HepG2 (cell line): ENCODE results near the gene SSTR5. TPM values are rescaled to one million over a fixed set of nuclear protein-coding genes. Genes with fewer than 3 reads are reported as not detected.

Source experiments
- ATAC-seq: fragments of 200-7000 bp; cut with Tn5 transposase; 3 replicates; pipeline ENCODE4 v1.9.1; 2020; ENCODE audit warnings: mild to moderate bottlenecking, moderate library complexity
- BruUV-seq: library from RNA; stranded (reverse); fragments of 400-500 nt; replicated peaks from 2 replicates; lab custom pipeline; 2021; lab: Mats Ljungman, UMichigan
- CTCF ChIA-PET: fragments of 300-600 bp; formaldehyde crosslinking; extraction: SDS; loops from one replicate; lab custom pipeline; 2021; ENCODE audit warnings: low total read pairs, inconsistent platforms, low intra/inter-chr PET ratio; lab: Yijun Ruan, JAX
- POLR2A ChIA-PET: fragments of 350-600 bp; sonication (Branson Sonifier 250); formaldehyde crosslinking; loops from one replicate; lab custom pipeline; 2020; ENCODE audit warnings: antibody characterized with exemption, inconsistent platforms; lab: Yijun Ruan, JAX
- DNase-seq: peaks from one replicate; pipeline ENCODE4 v3.0.0-alpha.2; 2015; ENCODE audit warnings: low spot score
- FAIRE-seq: peaks from 3 replicates; lab custom pipeline; 2011; peaks lifted over from hg19 to GRCh38; lab: Jason Lieb, UNC
- H2AFZ ChIP-seq: one replicate; pipeline ENCODE4 v1.6.1; 2011; ENCODE audit warnings: low read length, inconsistent platforms
- H3K27ac ChIP-seq: fragments of 300-600 bp; 3 replicates; pipeline ENCODE4 v1.8.0; 2011; ENCODE audit warnings: mixed run types, mild to moderate bottlenecking, mixed read lengths, low read length, inconsistent platforms; ENCODE audit not compliant: insufficient read depth; ENCODE audit errors: extremely low read length
- H3K27me3 ChIP-seq, 2 experiments: fragments of 200-600 bp in 1 of 2; 2 replicates in 1 of 2; 3 replicates in 1 of 2; pipeline versions ENCODE4 v1.6.0 to v1.8.0; 2011; ENCODE audit warnings: low read length in 2 of 2, mild to moderate bottlenecking in 2 of 2, moderate library complexity in 2 of 2, inconsistent platforms in 1 of 2; ENCODE audit not compliant: insufficient read depth in 2 of 2, control insufficient read depth in 1 of 2
- H3K36me3 ChIP-seq, 2 experiments: fragments of 200-600 bp in 1 of 2; replicated peaks in 1 of 2; 2 replicates in 1 of 2; 3 replicates in 1 of 2; pipeline versions ENCODE4 v1.5.1 to v1.8.0; 2011; ENCODE audit warnings: low read length in 2 of 2, inconsistent platforms in 1 of 2; ENCODE audit not compliant: insufficient read depth in 2 of 2, control insufficient read depth in 1 of 2
- H3K4me1 ChIP-seq: 2 replicates; pipeline ENCODE4 v1.5.1; 2012; ENCODE audit warnings: low read length, inconsistent platforms; ENCODE audit not compliant: insufficient read depth
- H3K4me2 ChIP-seq: 2 replicates; pipeline ENCODE4 v1.6.0; 2011; ENCODE audit warnings: low read depth, low read length, inconsistent platforms
- H3K4me3 ChIP-seq, 3 experiments: fragments of 200-600 bp in 1 of 3; sonication (generic), shearing (Covaris generic) in 1 of 3; replicated peaks in 1 of 3; 2 replicates each; pipeline ENCODE4 v1.5.1; 2011 to 2016; ENCODE audit warnings: low read length in 3 of 3, inconsistent platforms in 2 of 3, low read depth in 2 of 3, mild to moderate bottlenecking in 2 of 3, control low read depth in 1 of 3, mixed read lengths in 1 of 3; ENCODE audit not compliant: insufficient read depth in 1 of 3
- H3K79me2 ChIP-seq: one replicate; pipeline ENCODE4 v1.6.1; 2011; ENCODE audit warnings: low read length, inconsistent platforms; ENCODE audit not compliant: insufficient read depth
- H3K9ac ChIP-seq: 2 replicates; pipeline ENCODE4 v1.6.0; 2011; ENCODE audit warnings: mild to moderate bottlenecking, low read depth, low read length, inconsistent platforms; ENCODE audit not compliant: insufficient read depth
- H3K9me3 ChIP-seq: 2 replicates; pipeline ENCODE4 v1.5.1; 2012; ENCODE audit warnings: mild to moderate bottlenecking, low read length
- H4K20me1 ChIP-seq: 2 replicates; pipeline ENCODE4 v1.6.0; 2011; ENCODE audit warnings: inconsistent platforms, mild to moderate bottlenecking, low read length, moderate library complexity; ENCODE audit not compliant: insufficient read depth
- BCL6 ChIP-seq: IDR thresholded peaks from 2 replicates; pipeline ENCODE4 v1.6.1; 2016; ENCODE audit warnings: missing genetic modification reagents, missing compliant biosample characterization
- FOXK2 ChIP-seq: fragments of 450-650 bp; IDR thresholded peaks from 2 replicates; pipeline ENCODE4 v1.6.1; 2016
- HHEX ChIP-seq: IDR thresholded peaks from 2 replicates; pipeline ENCODE4 v1.6.1; 2016; ENCODE audit warnings: control low read depth
- HNRNPH1 ChIP-seq: fragments of 200-400 bp; formaldehyde crosslinking; optimal IDR thresholded peaks from 2 replicates; pipeline ENCODE3; 2017; ENCODE audit warnings: mild to moderate bottlenecking, low read depth, low read length
- RFXANK ChIP-seq: IDR thresholded peaks from 2 replicates; pipeline ENCODE4 v1.6.1; 2016
- SNAPC2 ChIP-seq: sonication (generic); formaldehyde crosslinking; IDR thresholded peaks from 2 replicates; pipeline ENCODE4 v1.8.1; 2022; ENCODE audit warnings: mild to moderate bottlenecking, missing genetic modification reagents
- SP5 ChIP-seq: IDR thresholded peaks from 2 replicates; pipeline ENCODE4 v1.6.1; 2016; ENCODE audit warnings: low read depth, borderline replicate concordance
- TBX3 ChIP-seq: fragments of 450-650 bp; IDR thresholded peaks from 2 replicates; pipeline ENCODE4 v1.6.1; 2017; ENCODE audit warnings: antibody characterized with exemption, mild to moderate bottlenecking, inconsistent platforms, borderline replicate concordance
- ZFP36 ChIP-seq: fragments of 150-350 bp; IDR thresholded peaks from 2 replicates; pipeline ENCODE4 v1.6.1; 2018; ENCODE audit warnings: borderline replicate concordance, low read length, low read depth; ENCODE audit not compliant: partially characterized antibody
- ZNF383 ChIP-seq: sonication (generic); formaldehyde crosslinking; IDR thresholded peaks from 2 replicates; pipeline ENCODE4 v1.4.0; 2020; ENCODE audit warnings: missing genetic modification reagents, mild to moderate bottlenecking, borderline replicate concordance
- ZNF431 ChIP-seq: sonication (generic); formaldehyde crosslinking; IDR thresholded peaks from 2 replicates; pipeline ENCODE4 v1.9.0; 2022; ENCODE audit warnings: missing genetic modification reagents, low read depth, mild to moderate bottlenecking, borderline replicate concordance
- ZNF570 ChIP-seq: sonication (generic); formaldehyde crosslinking; IDR thresholded peaks from 2 replicates; pipeline ENCODE4 v1.4.0; 2020; ENCODE audit warnings: mild to moderate bottlenecking, missing genetic modification reagents, borderline replicate concordance
- WGBS: methylation state at CpG from one replicate; pipeline ENCODE4 v1.1.6; 2017; ENCODE audit warnings: low lambda C conversion rate; 5-methylcytosine and 5-hydroxymethylcytosine counted together
- in situ Hi-C: cut with HindIII; loops from 2 replicates; pipeline ENCODE4 v1.10.0; 2017; ENCODE audit warnings: low pct_unique_long_range_greater_than_20kb; ENCODE audit not compliant: extremely low pct_ligation_motif_present
- intact Hi-C: fragments of 100-400 bp; cut with micrococcal nuclease; formaldehyde crosslinking; loops from one replicate; pipeline ENCODE4 v1.10.0; 2022; ENCODE audit not compliant: unreplicated experiment
- polyA plus RNA-seq, 8 experiments: library from polyadenylated mRNA; depleted of rRNA in 3 of 8; stranded (reverse) in 7 of 8; unstranded in 1 of 8; fragments of >200 nt; fragmentation: Illumina TruSeq in 4 of 8; extraction: Trizol in 4 of 8; gene quantifications; 2 replicates each; pipeline versions ENCODE4 v1.2.1 to v1.2.3, GENCODE V29; 2011 to 2016; ENCODE audit warnings: low read depth in 4 of 8, missing spikeins in 1 of 8, mixed read lengths in 1 of 8; ENCODE audit not compliant: insufficient read depth in 1 of 8
- total RNA-seq, 5 experiments: library from RNA; depleted of rRNA; stranded (reverse); fragments of >200 nt; fragmentation: Illumina TruSeq; extraction: Trizol; gene quantifications; 2 replicates each; pipeline ENCODE4 v1.2.3, GENCODE V29; 2016; ENCODE audit warnings: low read depth in 1 of 5
- TF ChIP-seq, protein P1 (sequence below): sonication (generic); formaldehyde crosslinking; IDR thresholded peaks from 2 replicates; pipeline ENCODE4 v1.8.0; 2022; ENCODE audit warnings: missing genetic modification reagents, mild to moderate bottlenecking, moderate library complexity, borderline replicate concordance
- TF ChIP-seq, protein P2 (sequence below): sonication (generic); formaldehyde crosslinking; conservative IDR thresholded peaks from 2 replicates; pipeline ENCODE4 v1.4.0; 2020; ENCODE audit warnings: missing genetic modification reagents
- TF ChIP-seq, protein P3 (sequence below): sonication (generic); formaldehyde crosslinking; IDR thresholded peaks from 2 replicates; pipeline ENCODE4 v1.4.0; 2020; ENCODE audit warnings: missing genetic modification reagents, borderline replicate concordance

The SSTR5 gene
- total and polyA plus RNA-seq, 2 of the 13 experiments (the other 11 are each of a cell fraction or from before 2014, with no cell fraction given), result 0.20 to 0.49 TPM

DNA sequence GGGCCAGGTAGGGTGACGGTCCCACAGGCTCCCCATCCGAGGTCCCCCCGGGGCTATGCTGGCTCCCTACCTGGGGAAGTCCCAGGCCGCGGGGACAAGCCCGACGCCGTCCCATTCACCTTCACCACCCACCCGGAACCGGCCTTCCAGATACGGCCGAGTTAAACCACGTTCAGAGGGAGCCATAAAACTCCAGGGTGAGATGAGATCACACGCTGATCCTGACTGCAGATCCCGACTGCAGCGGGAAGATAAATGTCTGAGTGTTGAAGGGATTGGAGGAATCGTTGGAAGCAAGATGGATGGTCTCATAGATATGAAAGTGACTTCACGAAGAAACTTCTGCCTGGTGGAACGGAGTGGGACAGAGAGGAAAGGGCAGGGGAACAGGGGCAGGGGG is 37.1 kb downstream of the SSTR5 start (continued):
- no peak for TF ChIP-seq ZNF570 (CRISPR knock-in tag)
- TF ChIP-seq, protein P1, sequence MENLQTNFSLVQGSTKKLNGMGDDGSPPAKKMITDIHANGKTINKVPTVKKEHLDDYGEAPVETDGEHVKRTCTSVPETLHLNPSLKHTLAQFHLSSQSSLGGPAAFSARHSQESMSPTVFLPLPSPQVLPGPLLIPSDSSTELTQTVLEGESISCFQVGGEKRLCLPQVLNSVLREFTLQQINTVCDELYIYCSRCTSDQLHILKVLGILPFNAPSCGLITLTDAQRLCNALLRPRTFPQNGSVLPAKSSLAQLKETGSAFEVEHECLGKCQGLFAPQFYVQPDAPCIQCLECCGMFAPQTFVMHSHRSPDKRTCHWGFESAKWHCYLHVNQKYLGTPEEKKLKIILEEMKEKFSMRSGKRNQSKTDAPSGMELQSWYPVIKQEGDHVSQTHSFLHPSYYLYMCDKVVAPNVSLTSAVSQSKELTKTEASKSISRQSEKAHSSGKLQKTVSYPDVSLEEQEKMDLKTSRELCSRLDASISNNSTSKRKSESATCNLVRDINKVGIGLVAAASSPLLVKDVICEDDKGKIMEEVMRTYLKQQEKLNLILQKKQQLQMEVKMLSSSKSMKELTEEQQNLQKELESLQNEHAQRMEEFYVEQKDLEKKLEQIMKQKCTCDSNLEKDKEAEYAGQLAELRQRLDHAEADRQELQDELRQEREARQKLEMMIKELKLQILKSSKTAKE (CRISPR knock-in tag), result no peak
- TF ChIP-seq, all 625 proteins: peak for 0

DNA sequence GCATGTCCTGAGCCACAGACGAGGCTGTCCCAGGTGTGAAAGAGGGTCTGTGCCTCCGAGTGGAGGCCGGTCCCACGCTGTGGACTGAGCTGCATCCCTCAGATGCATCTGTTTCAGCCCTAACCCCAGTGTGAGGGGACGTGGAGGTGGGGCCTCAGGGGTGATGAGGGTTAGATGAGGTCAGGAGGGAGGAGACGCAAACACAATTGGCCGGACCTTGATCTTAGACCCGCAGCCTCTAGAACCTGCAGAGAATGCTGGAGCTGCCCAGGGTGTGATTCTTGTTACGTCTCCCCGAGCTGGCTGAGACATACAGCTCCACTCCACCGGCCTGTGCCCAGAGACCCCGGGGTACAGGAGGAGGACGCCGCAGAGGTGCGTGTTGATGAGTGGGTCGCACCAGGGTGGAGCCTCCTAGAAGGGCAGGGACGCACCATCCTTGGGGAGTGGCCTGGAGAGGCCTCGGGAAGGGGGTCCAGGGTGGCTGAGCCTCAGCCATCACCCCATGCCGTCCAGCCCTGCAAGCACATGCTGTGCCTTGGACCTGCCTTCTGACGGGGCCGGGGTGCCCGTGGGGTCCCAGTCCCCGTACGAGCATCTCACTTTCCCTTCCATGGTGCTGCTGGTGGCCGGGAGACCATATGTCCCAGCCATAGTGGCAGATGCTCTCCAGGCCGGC is 40.1 kb downstream of the SSTR5 start:
- CTCF ChIA-PET, result no interaction called here
- peak; percentile 64 for DNase-seq
- Histone ChIP-seq H3K9me3 (no peaks in the 10 kb centered on the region), H3K27me3 (peaks cover 22 to 68% of the 10 kb centered on the region in 2 experiments), H3K9ac (no peak overlapping the region), H4K20me1 (peaks cover 3% of the 10 kb centered on the region; the same call in 1 of the 2 replicates), H3K79me2 (no peaks in the 10 kb centered on the region), H3K27ac (no peak overlapping the region), H2AFZ (no peak overlapping the region), H3K4me3 (peak overlapping the region in 1 of 3 experiments; percentile 0; a peak in 1 of 6 replicates), H3K4me2 (peak overlapping the region; percentile 11; the same call in 1 of the 2 replicates), H3K36me3 (no peaks in the 10 kb centered on the region), H3K4me1 (peaks cover 18% of the 10 kb centered on the region)
- POLR2A ChIA-PET, result interaction anchor here (0.9 to 1.4 kb wide), 2 partner anchors 69 to 72 kb away, joined by 3 to 4 read pairs; no protein-coding TSS in a partner anchor
- peak; percentile 70 for ATAC-seq
- in situ Hi-C loops (loop anchor here (5.0 kb wide), 1 partner anchor 85 kb away; no protein-coding TSS in a partner anchor), intact Hi-C loops (no loop called here)
- WGBS, result 0% methylated on average over 1 of the region's 26 CpGs
- FAIRE-seq, result peak; percentile 71
- BruUV-seq, result no TSS peak
- TF ChIP-seq RFXANK (no peak), HNRNPH1 (no peak), TBX3 (no peak), HHEX (CRISPR knock-in tag) (peak; percentile 88), ZNF383 (CRISPR knock-in tag) (no peak), SNAPC2 (CRISPR knock-in tag) (no peak), FOXK2 (no peak), BCL6 (CRISPR knock-in tag) (peak; percentile 70), ZFP36 (no peak), SP5 (CRISPR knock-in tag) (peak; percentile 94), ZNF431 (CRISPR knock-in tag) (no peak)
- TF ChIP-seq, protein P2, sequence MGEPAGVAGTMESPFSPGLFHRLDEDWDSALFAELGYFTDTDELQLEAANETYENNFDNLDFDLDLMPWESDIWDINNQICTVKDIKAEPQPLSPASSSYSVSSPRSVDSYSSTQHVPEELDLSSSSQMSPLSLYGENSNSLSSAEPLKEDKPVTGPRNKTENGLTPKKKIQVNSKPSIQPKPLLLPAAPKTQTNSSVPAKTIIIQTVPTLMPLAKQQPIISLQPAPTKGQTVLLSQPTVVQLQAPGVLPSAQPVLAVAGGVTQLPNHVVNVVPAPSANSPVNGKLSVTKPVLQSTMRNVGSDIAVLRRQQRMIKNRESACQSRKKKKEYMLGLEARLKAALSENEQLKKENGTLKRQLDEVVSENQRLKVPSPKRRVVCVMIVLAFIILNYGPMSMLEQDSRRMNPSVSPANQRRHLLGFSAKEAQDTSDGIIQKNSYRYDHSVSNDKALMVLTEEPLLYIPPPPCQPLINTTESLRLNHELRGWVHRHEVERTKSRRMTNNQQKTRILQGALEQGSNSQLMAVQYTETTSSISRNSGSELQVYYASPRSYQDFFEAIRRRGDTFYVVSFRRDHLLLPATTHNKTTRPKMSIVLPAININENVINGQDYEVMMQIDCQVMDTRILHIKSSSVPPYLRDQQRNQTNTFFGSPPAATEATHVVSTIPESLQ (CRISPR knock-in tag), result no peak
- TF ChIP-seq, protein P3, sequence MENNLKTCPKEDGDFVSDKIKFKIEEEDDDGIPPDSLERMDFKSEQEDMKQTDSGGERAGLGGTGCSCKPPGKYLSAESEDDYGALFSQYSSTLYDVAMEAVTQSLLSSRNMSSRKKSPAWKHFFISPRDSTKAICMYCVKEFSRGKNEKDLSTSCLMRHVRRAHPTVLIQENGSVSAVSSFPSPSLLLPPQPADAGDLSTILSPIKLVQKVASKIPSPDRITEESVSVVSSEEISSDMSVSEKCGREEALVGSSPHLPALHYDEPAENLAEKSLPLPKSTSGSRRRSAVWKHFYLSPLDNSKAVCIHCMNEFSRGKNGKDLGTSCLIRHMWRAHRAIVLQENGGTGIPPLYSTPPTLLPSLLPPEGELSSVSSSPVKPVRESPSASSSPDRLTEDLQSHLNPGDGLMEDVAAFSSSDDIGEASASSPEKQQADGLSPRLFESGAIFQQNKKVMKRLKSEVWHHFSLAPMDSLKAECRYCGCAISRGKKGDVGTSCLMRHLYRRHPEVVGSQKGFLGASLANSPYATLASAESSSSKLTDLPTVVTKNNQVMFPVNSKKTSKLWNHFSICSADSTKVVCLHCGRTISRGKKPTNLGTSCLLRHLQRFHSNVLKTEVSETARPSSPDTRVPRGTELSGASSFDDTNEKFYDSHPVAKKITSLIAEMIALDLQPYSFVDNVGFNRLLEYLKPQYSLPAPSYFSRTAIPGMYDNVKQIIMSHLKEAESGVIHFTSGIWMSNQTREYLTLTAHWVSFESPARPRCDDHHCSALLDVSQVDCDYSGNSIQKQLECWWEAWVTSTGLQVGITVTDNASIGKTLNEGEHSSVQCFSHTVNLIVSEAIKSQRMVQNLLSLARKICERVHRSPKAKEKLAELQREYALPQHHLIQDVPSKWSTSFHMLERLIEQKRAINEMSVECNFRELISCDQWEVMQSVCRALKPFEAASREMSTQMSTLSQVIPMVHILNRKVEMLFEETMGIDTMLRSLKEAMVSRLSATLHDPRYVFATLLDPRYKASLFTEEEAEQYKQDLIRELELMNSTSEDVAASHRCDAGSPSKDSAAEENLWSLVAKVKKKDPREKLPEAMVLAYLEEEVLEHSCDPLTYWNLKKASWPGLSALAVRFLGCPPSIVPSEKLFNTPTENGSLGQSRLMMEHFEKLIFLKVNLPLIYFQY, result no peak
